Kidney (tissue), 14 donors: ENCODE data around the gene HS6ST1. TPM values are rescaled to one million over a fixed set of nuclear protein-coding genes. Genes with fewer than 3 reads are reported as not detected.

Experiments used
- DNase-seq, 5 donors: peaks; one replicate each; pipeline ENCODE4 v3.0.0-alpha.2; 2013 to 2020
- FAIRE-seq: peaks from 2 replicates; lab custom pipeline; 2012; peaks lifted over from hg19 to GRCh38; lab: Jason Lieb, UNC
- H3K27ac ChIP-seq, 2 donors: one replicate each; pipeline ENCODE4 v1.7.0; 2013; ENCODE audit warnings: low read depth in 2 of 2, low read length in 2 of 2, inconsistent platforms in 1 of 2
- H3K27me3 ChIP-seq: one replicate; pipeline ENCODE4 v1.7.1; 2013; ENCODE audit warnings: low read length, inconsistent platforms; ENCODE audit not compliant: control insufficient read depth, insufficient read depth
- H3K36me3 ChIP-seq, 3 donors: one replicate each; pipeline versions ENCODE4 v1.7.0 to v1.7.1; 2013; ENCODE audit warnings: low read length in 3 of 3, control low read depth in 1 of 3, inconsistent platforms in 1 of 3; ENCODE audit not compliant: insufficient read depth in 3 of 3, control insufficient read depth in 2 of 3
- H3K4me1 ChIP-seq, 3 donors: one replicate each; pipeline versions ENCODE4 v1.7.0 to v1.7.1; 2013; ENCODE audit warnings: low read length in 3 of 3, inconsistent platforms in 1 of 3, low read depth in 1 of 3; ENCODE audit not compliant: control insufficient read depth in 2 of 3, insufficient read depth in 2 of 3
- H3K4me3 ChIP-seq, 3 donors: one replicate each; pipeline versions ENCODE4 v1.7.0 to v1.8.1; 2013; ENCODE audit warnings: low read length in 3 of 3, control low read depth in 1 of 3, inconsistent platforms in 1 of 3
- H3K9ac ChIP-seq, 3 donors: one replicate each; pipeline versions ENCODE4 v1.7.0 to v1.7.1; 2013; ENCODE audit warnings: low read length in 3 of 3, control low read depth in 1 of 3, inconsistent platforms in 1 of 3
- H3K9me3 ChIP-seq, 3 donors: one replicate each; pipeline versions ENCODE4 v1.7.0 to v1.7.1; 2013; ENCODE audit warnings: low read length in 3 of 3, control low read depth in 1 of 3, inconsistent platforms in 1 of 3; ENCODE audit not compliant: control insufficient read depth in 2 of 3, insufficient read depth in 1 of 3
- intact Hi-C: fragments of 100-400 bp; cut with DNase I; formaldehyde crosslinking; loops from one replicate; pipeline ENCODE4 v1.11.1; 2022
- polyA plus RNA-seq: library from polyadenylated mRNA; stranded (reverse); fragments of 350-450 nt; fragmentation: Illumina TruSeq; extraction: RNeasy Lipid Tissue Mini Kit (QIAGEN cat#74804); gene quantifications from one replicate; pipeline ENCODE4 v1.2.3, GENCODE V29; 2014; ENCODE audit warnings: low read depth, low replicate concordance; ENCODE audit not compliant: insufficient read depth
- total RNA-seq: library from RNA; stranded (reverse); fragmentation: NEBNext Ultra II Directional; extraction: Animal tissue kit (Norgen Biotek cat#: 25700); gene quantifications from one replicate; pipeline ENCODE4 v1.2.1, GENCODE V29; 2021
- TF ChIP-seq, protein P1 (sequence below): IDR thresholded peaks from 3 replicates; pipeline ENCODE4 v1.5.1; 2012; ENCODE audit warnings: mild to moderate bottlenecking, moderate library complexity, borderline replicate concordance; ENCODE audit not compliant: insufficient read depth; ENCODE audit errors: extremely low read depth
- donor health status: control.
- donor health status: control.
- donor health status: control.
- donor health status: control.
- donor health status: control.
- donor health status: DM: yes; HTN: yes; CAD: no.
- donor health status: Normal renal cell carcinoma (clear cell type).

Gene HS6ST1
- total and polyA plus RNA-seq, 2 donors from 2014 or later, result 49.6 to 73.9 TPM

DNA sequence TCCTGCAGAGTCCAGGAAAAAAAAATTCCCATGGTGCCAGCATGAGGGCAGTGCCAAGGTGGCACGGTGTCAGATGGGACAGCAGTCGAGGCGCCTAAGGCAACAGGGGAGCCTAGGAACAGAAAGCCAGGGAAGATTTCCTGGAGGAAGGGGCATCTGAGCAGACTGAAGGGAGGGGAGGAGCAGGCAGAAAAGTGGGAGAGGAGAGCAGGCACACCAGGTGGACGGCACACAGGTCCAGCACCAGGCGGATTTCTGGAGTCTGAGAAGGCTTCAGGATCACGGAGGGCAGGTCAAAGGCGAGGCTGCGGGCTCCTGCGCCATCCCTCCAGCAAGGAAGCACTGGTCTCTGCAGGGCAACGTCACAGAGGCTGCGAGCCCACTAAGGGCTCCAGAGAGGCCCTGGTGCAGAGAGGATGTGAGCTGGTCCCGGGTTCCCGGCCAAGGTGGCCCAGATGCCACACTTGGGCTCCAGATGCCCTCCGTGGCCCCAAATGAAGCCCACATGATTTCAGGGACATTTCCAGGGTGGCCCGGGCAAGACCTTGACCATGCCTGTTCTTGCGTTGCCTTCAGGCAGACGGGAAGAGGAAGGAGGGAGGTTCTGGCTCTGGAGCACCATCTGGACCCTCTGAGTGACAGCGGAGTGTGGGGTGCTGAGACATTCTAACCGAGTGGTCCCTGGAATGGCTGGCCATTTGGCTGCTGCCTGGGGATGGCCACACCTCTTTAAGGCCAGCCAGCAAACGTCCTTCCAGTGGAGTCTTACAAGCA lies 4.1 kb downstream of the HS6ST1 start:
- intact Hi-C loops, result no loop called here
- H3K4me3 ChIP-seq, result peak overlapping the region in 2 of 3 donors; percentile 32 to 71

DNA sequence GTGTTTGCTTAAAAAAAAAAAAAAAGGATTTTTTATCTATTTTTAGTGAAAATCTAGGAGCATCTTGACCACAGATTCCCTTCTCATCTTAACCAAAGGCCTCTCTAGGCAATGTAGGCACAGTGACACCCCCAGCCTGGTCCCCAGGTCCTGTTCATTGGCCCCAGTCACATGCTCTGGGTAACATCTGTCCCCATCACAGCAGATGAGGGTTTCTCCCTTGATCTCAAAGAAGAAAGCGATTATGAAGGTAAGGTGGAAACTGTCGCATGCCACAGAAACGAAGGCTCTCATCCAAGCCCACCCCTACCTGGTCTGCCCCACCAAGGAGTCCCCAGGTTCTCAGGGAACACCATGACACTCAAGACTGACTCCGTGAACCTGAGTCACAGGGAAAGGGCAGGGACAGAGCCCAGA lies 4.7 kb downstream of the HS6ST1 start:
- H3K4me1 ChIP-seq, result peaks cover 0 to 62% (median 14%) of the 10 kb centered on the region in 3 donors
- H3K4me3 ChIP-seq, result peak overlapping the region in 1 of 3 donors; percentile 5
- H3K27ac ChIP-seq, result no peak overlapping the region
- intact Hi-C loops, result no loop called here
- FAIRE-seq, result no peak
- H3K9ac ChIP-seq, result no peak overlapping the region
- H3K27me3 ChIP-seq, result no peaks in the 10 kb centered on the region
- peaks cover 0 to 5% (median 0%) of the 10 kb centered on the region in 3 donors for H3K36me3 ChIP-seq
- TF ChIP-seq, protein P1, sequence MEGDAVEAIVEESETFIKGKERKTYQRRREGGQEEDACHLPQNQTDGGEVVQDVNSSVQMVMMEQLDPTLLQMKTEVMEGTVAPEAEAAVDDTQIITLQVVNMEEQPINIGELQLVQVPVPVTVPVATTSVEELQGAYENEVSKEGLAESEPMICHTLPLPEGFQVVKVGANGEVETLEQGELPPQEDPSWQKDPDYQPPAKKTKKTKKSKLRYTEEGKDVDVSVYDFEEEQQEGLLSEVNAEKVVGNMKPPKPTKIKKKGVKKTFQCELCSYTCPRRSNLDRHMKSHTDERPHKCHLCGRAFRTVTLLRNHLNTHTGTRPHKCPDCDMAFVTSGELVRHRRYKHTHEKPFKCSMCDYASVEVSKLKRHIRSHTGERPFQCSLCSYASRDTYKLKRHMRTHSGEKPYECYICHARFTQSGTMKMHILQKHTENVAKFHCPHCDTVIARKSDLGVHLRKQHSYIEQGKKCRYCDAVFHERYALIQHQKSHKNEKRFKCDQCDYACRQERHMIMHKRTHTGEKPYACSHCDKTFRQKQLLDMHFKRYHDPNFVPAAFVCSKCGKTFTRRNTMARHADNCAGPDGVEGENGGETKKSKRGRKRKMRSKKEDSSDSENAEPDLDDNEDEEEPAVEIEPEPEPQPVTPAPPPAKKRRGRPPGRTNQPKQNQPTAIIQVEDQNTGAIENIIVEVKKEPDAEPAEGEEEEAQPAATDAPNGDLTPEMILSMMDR, result no peak
- no peaks in the 10 kb centered on the region for H3K9me3 ChIP-seq
- DNase-seq, result peak in 1 of 5 donors; percentile 27

More for the DNA sequence above, 4.1 kb downstream of the HS6ST1 start:
- TF ChIP-seq, protein P1, result no peak
- Histone ChIP-seq H3K9me3 (no peaks in the 10 kb centered on the region), H3K36me3 (peaks cover 0 to 5% (median 0%) of the 10 kb centered on the region in 3 donors), H3K9ac (no peak overlapping the region), H3K27me3 (no peaks in the 10 kb centered on the region), H3K4me1 (peaks cover 0 to 57% (median 8%) of the 10 kb centered on the region in 3 donors), H3K27ac (no peak overlapping the region)
- FAIRE-seq (no peak), DNase-seq (peak in 2 of 5 donors; percentile 30 to 58)

DNA sequence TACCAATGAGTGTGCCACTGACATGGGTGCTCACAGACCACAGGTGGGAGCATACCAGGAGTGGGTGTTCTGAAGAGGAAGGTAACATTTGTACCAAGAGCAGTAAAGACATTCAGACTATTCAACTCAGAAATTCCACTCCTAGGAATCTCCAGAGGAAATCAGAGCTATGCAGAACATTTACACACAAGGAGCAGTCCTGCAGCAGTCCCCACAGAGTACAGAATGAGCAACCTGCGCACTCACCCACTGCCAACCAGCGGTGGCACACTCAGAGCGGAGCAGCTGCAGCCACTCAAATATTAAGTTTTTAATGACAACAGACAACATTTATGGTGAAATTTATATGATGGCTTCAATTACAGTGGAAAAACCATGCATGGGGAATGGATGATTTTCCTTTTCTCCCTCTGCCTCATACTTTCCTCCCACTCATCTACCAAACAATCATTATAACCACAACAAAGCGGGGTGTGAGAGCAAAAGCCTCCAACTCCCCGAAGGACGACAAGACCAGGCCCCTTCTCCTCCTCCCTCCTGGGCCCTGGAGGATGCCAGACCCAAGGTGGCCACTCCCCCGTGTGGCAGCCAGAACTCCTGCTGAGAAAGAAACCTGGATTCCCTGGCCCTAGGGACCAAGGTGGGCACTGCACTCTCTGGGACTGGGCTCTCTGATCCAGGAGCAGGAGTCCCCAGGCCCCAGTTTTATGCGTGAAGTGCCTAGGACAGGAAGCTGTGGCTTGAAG lies 5.4 kb downstream of the HS6ST1 start:
- DNase-seq, result peak; percentile 54 to 70 (median 59)
- no peak overlapping the region for H3K9ac ChIP-seq
- peaks cover 0 to 5% (median 0%) of the 10 kb centered on the region in 3 donors for H3K36me3 ChIP-seq
- H3K9me3 ChIP-seq, result no peaks in the 10 kb centered on the region
- no peak overlapping the region for H3K27ac ChIP-seq
- TF ChIP-seq, protein P1, result peak; percentile 11
- no peak overlapping the region for H3K4me3 ChIP-seq
- intact Hi-C loops, result no loop called here
- no peaks in the 10 kb centered on the region for H3K27me3 ChIP-seq
- FAIRE-seq, result no peak
- peaks cover 0 to 69% (median 16%) of the 10 kb centered on the region in 3 donors for H3K4me1 ChIP-seq
